ENCODE measurements around the gene STARD13. TPM values are rescaled to one million over a fixed set of nuclear protein-coding genes. Genes with fewer than 3 reads are reported as not detected.

STARD13 gene
- polyA plus RNA-seq, 1 donor (not counting 4 experiments of a cell fraction or from before 2014, with no cell fraction given): 11.9 TPM

GRCh38 chr13:33147832-33148231, 137.7 kb downstream of the STARD13 start:
- H2AFZ ChIP-seq (ENCODE audit: control insufficient read depth, low read length): no peak overlapping the region
- FAIRE-seq (no peak), DNase-seq (ENCODE audit: low read depth, low spot score) (no peak)
- H3K79me2 ChIP-seq (ENCODE audit: control insufficient read depth, insufficient read depth, low read length): peaks cover 3% of the 10 kb centered on the region
- H3K36me3 ChIP-seq (ENCODE audit: control insufficient read depth in 2 of 2, extremely low read depth in 1 of 2, insufficient read depth in 2 of 2, low read length in 2 of 2): peaks cover 4 to 5% of the 10 kb centered on the region in 2 experiments
- H3K9me1 ChIP-seq (ENCODE audit: control insufficient read depth, extremely low read depth, insufficient read depth, low read length): no peaks in the 10 kb centered on the region
- dilution Hi-C loops (cut with MboI; ENCODE audit: extremely low pct_ligation_motif_present, low sequenced_read_pairs): no loop called here
- H3K4me2 ChIP-seq (ENCODE audit: control insufficient read depth, extremely low read depth, insufficient read depth, low read depth, low read length): no peak overlapping the region
- H3K27ac ChIP-seq (ENCODE audit: control insufficient read depth, insufficient read depth, low read length): no peak overlapping the region
- H3K9me3 ChIP-seq (ENCODE audit: control insufficient read depth, low read depth, low read length): no peaks in the 10 kb centered on the region
- H4K20me1 ChIP-seq (ENCODE audit: control insufficient read depth, extremely low read depth, insufficient read depth, low read length): no peaks in the 10 kb centered on the region
- H3K4me1 ChIP-seq (ENCODE audit: control insufficient read depth, extremely low read depth, insufficient read depth, low read length): no peaks in the 10 kb centered on the region
- no peaks in the 10 kb centered on the region for H3K27me3 ChIP-seq (ENCODE audit: control insufficient read depth, extremely low read depth, insufficient read depth, low read length)
- TF ChIP-seq CTCF (optimal IDR thresholded peaks at IDR 0.05 in 1 of 3, IDR thresholded peaks at IDR 0.05 in 1 of 3, conservative IDR thresholded peaks at IDR 0.05 in 1 of 3; ENCODE audit: extremely low read depth in 1 of 3, insufficient read depth in 2 of 3, low read length in 3 of 3) (no peak), EZH2 (IDR thresholded peaks at IDR 0.05; ENCODE audit: low read length) (no peak)
- no peak overlapping the region for H3K9ac ChIP-seq (ENCODE audit: control insufficient read depth, extremely low read depth, insufficient read depth, low read length)
- H3K4me3 ChIP-seq (ENCODE audit: control insufficient read depth in 2 of 3, extremely low read depth in 1 of 3, insufficient read depth in 2 of 3, low read depth in 1 of 3, low read length in 3 of 3): no peak overlapping the region

GRCh38 chr13:33146843-33147611, 138.5 kb downstream of the STARD13 start:
- peaks cover 4 to 9% of the 10 kb centered on the region in 2 experiments for H3K36me3 ChIP-seq (ENCODE audit: control insufficient read depth in 2 of 2, extremely low read depth in 1 of 2, insufficient read depth in 2 of 2, low read length in 2 of 2)
- peaks cover 3% of the 10 kb centered on the region for H3K79me2 ChIP-seq (ENCODE audit: control insufficient read depth, insufficient read depth, low read length)
- dilution Hi-C loops (cut with MboI; ENCODE audit: extremely low pct_ligation_motif_present, low sequenced_read_pairs): no loop called here
- no peak overlapping the region for H3K9ac ChIP-seq (ENCODE audit: control insufficient read depth, extremely low read depth, insufficient read depth, low read length)
- H3K9me3 ChIP-seq (ENCODE audit: control insufficient read depth, low read depth, low read length): no peaks in the 10 kb centered on the region
- no peaks in the 10 kb centered on the region for H3K4me1 ChIP-seq (ENCODE audit: control insufficient read depth, extremely low read depth, insufficient read depth, low read length)
- H4K20me1 ChIP-seq (ENCODE audit: control insufficient read depth, extremely low read depth, insufficient read depth, low read length): no peaks in the 10 kb centered on the region
- H3K9me1 ChIP-seq (ENCODE audit: control insufficient read depth, extremely low read depth, insufficient read depth, low read length): no peaks in the 10 kb centered on the region
- FAIRE-seq: no peak
- H3K27ac ChIP-seq (ENCODE audit: control insufficient read depth, insufficient read depth, low read length): no peak overlapping the region
- no peak overlapping the region for H3K4me3 ChIP-seq (ENCODE audit: control insufficient read depth in 2 of 3, extremely low read depth in 1 of 3, insufficient read depth in 2 of 3, low read depth in 1 of 3, low read length in 3 of 3)
- DNase-seq (ENCODE audit: low read depth, low spot score): no peak
- TF ChIP-seq EZH2 (IDR thresholded peaks at IDR 0.05; ENCODE audit: low read length) (no peak), CTCF (optimal IDR thresholded peaks at IDR 0.05 in 1 of 3, IDR thresholded peaks at IDR 0.05 in 1 of 3, conservative IDR thresholded peaks at IDR 0.05 in 1 of 3; ENCODE audit: extremely low read depth in 1 of 3, insufficient read depth in 2 of 3, low read length in 3 of 3) (no peak)
- H3K27me3 ChIP-seq (ENCODE audit: control insufficient read depth, extremely low read depth, insufficient read depth, low read length): no peaks in the 10 kb centered on the region
- H3K4me2 ChIP-seq (ENCODE audit: control insufficient read depth, extremely low read depth, insufficient read depth, low read depth, low read length): no peak overlapping the region
- H2AFZ ChIP-seq (ENCODE audit: control insufficient read depth, low read length): no peak overlapping the region
